Measurements from ENCODE around the gene CYGB. TPM values are rescaled to one million over a fixed set of nuclear protein-coding genes. Genes with fewer than 3 reads are reported as not detected.

CYGB gene
- polyA plus RNA-seq, 4 donors: 11.0 to 19.0 (median 15.6) TPM

GRCh38 chr17:76487451-76488192 is 49.9 kb downstream of the CYGB start:
- DNase-seq (ENCODE audit: low read depth in 4 of 4, low spot score in 3 of 4): no peak

- DNase-seq (ENCODE audit: low read depth in 4 of 4, low spot score in 3 of 4): no peak
These were observed 51.9 kb downstream of the CYGB start for GRCh38 chr17:76485569-76485968.

GRCh38 chr17:76484228-76484725 is 53.2 kb downstream of the CYGB start:
- no peak for DNase-seq (ENCODE audit: low read depth in 4 of 4, low spot score in 3 of 4)

GRCh38 chr17:76481071-76481655 is 56.3 kb downstream of the CYGB start:
- no peak for DNase-seq (ENCODE audit: low read depth in 4 of 4, low spot score in 3 of 4)

- DNase-seq (ENCODE audit: low read depth in 4 of 4, low spot score in 3 of 4): no peak
These were observed 56.9 kb downstream of the CYGB start for GRCh38 chr17:76480632-76481031.

GRCh38 chr17:76479515-76480060 is 57.9 kb downstream of the CYGB start:
- no peak for DNase-seq (ENCODE audit: low read depth in 4 of 4, low spot score in 3 of 4)

- DNase-seq (ENCODE audit: low read depth in 4 of 4, low spot score in 3 of 4): no peak
These were observed 58.6 kb downstream of the CYGB start for GRCh38 chr17:76478730-76479514.

- no peak for DNase-seq (ENCODE audit: low read depth in 4 of 4, low spot score in 3 of 4)
These were observed 59.4 kb downstream of the CYGB start for GRCh38 chr17:76478097-76478496.

- no peak for DNase-seq (ENCODE audit: low read depth in 4 of 4, low spot score in 3 of 4)
These were observed 59.9 kb downstream of the CYGB start for GRCh38 chr17:76477576-76477975.

Other genes with a start within 250 kb of the CYGB start
- 10 to 100 TPM in 1 of 4 donors, 1 to 10 TPM in 3; 4.0 to 11.8 (median 4.9) TPM for gene QRICH2, start 229.4 kb downstream of the CYGB start, polyA plus RNA-seq (ENCODE audit: insufficient read length in 4 of 4)
- gene PRPSAP1, start 183.8 kb downstream of the CYGB start, polyA plus RNA-seq (ENCODE audit: insufficient read length in 4 of 4): 10 to 100 TPM; 66.8 to 92.6 (median 80.1) TPM
- 1 to 10 TPM; 2.1 to 2.7 (median 2.2) TPM for gene SPHK1, start 153.1 kb downstream of the CYGB start, polyA plus RNA-seq (ENCODE audit: insufficient read length in 4 of 4)
- 10 to 100 TPM; 21.9 to 28.7 (median 25.6) TPM for gene UBE2O, start 84.6 kb downstream of the CYGB start, polyA plus RNA-seq (ENCODE audit: insufficient read length in 4 of 4)
- under 1 TPM in 3 of 4 donors, not detected in 1; 0.21 to 0.23 (median 0.22) TPM for gene AANAT, start 70.1 kb downstream of the CYGB start, polyA plus RNA-seq (ENCODE audit: insufficient read length in 4 of 4)
- gene RHBDF2, start 36.3 kb downstream of the CYGB start, polyA plus RNA-seq (ENCODE audit: insufficient read length in 4 of 4): 1 to 10 TPM; 4.6 to 8.9 (median 6.2) TPM
- gene PRCD, start 2.3 kb upstream of the CYGB start, polyA plus RNA-seq (ENCODE audit: insufficient read length in 4 of 4): 1 to 10 TPM; 3.0 to 4.5 (median 3.3) TPM
- gene ST6GALNAC2, start 48.2 kb upstream of the CYGB start, polyA plus RNA-seq (ENCODE audit: insufficient read length in 4 of 4): 10 to 100 TPM in 3 of 4 donors, under 1 TPM in 1; 0.55 to 12.3 (median 11.3) TPM
- under 1 TPM; 0.17 to 0.61 (median 0.40) TPM for gene ST6GALNAC1, start 106.0 kb upstream of the CYGB start, polyA plus RNA-seq (ENCODE audit: insufficient read length in 4 of 4)
- 100 to 1,000 TPM in 3 of 4 donors, 10 to 100 TPM in 1; 93.8 to 121 (median 112) TPM for gene MXRA7, start 173.3 kb upstream of the CYGB start, polyA plus RNA-seq (ENCODE audit: insufficient read length in 4 of 4)
- 10 to 100 TPM; 18.7 to 29.1 (median 21.8) TPM for gene JMJD6, start 188.9 kb upstream of the CYGB start, polyA plus RNA-seq (ENCODE audit: insufficient read length in 4 of 4)
- gene METTL23, start 189.1 kb upstream of the CYGB start, polyA plus RNA-seq (ENCODE audit: insufficient read length in 4 of 4): 10 to 100 TPM; 30.1 to 45.8 (median 40.4) TPM
- 100 to 1,000 TPM; 324 to 465 (median 393) TPM for gene SRSF2, start 199.6 kb upstream of the CYGB start, polyA plus RNA-seq (ENCODE audit: insufficient read length in 4 of 4)
- 10 to 100 TPM; 26.8 to 34.4 (median 28.4) TPM for gene MFSD11, start 200.4 kb upstream of the CYGB start, polyA plus RNA-seq (ENCODE audit: insufficient read length in 4 of 4)

All from left renal pelvis (tissue), 4 donors.